Thyroid gland (tissue), 4 donors: ENCODE measurements around the gene OR5V1. TPM values are rescaled to one million over a fixed set of nuclear protein-coding genes. Genes with fewer than 3 reads are reported as not detected.
"Not testable (repeated sequence)": the region's sequence is repeated elsewhere in the genome, so short reads cannot be mapped to it uniquely, and the experiment has no call there.

ENCODE experiments used
- DNase-seq, 2 donors: peaks; one replicate each; pipeline ENCODE4 v3.0.0-alpha.2; 2019
- H3K27ac ChIP-seq, 3 donors: fragments of 200-600 bp; sonication (generic); 1 replicate in 2 of 3; 2 replicates in 1 of 3; pipeline ENCODE4 v1.5.1; 2016 to 2019; ENCODE audit warnings: mild to moderate bottlenecking in 1 of 3, moderate library complexity in 1 of 3
- H3K27me3 ChIP-seq: fragments of 200-600 bp; sonication (generic); one replicate; pipeline ENCODE4 v1.5.1; 2019
- H3K36me3 ChIP-seq, 2 donors: fragments of 200-600 bp; sonication (generic); one replicate each; pipeline ENCODE4 v1.5.1; 2016 to 2019
- H3K4me1 ChIP-seq, 2 donors: fragments of 200-600 bp; sonication (generic); one replicate each; pipeline ENCODE4 v1.5.1; 2017 to 2019
- H3K4me3 ChIP-seq, 3 donors: fragments of 200-600 bp; sonication (generic); replicated peaks in 1 of 3; 1 replicate in 2 of 3; 2 replicates in 1 of 3; pipeline ENCODE4 v1.5.1; 2016; ENCODE audit warnings: mild to moderate bottlenecking in 1 of 3
- H3K9me3 ChIP-seq: fragments of 200-600 bp; sonication (generic); one replicate; pipeline ENCODE4 v1.5.1; 2017
- CTCF ChIP-seq, 6 experiments: fragments of 200-600 bp in 3 of 6; fragments of 450-650 bp in 3 of 6; sonication (generic) in 3 of 6; IDR thresholded peaks; one replicate each; pipeline ENCODE4 v1.5.1; 2016 to 2019; ENCODE audit warnings: antibody characterized with exemption in 6 of 6, mild to moderate bottlenecking in 2 of 6, inconsistent platforms in 1 of 6, moderate library complexity in 1 of 6
- POLR2A ChIP-seq, 2 donors: fragments of 450-650 bp; IDR thresholded peaks; one replicate each; pipeline ENCODE4 v1.6.1; 2017; ENCODE audit warnings: antibody characterized with exemption in 2 of 2, mild to moderate bottlenecking in 2 of 2, moderate library complexity in 1 of 2
- WGBS, 2 donors: methylation state at CpG; one replicate each; pipeline ENCODE4 v1.1.5; 2017; 5-methylcytosine and 5-hydroxymethylcytosine counted together
- intact Hi-C: fragments of 100-400 bp; cut with DNase I; formaldehyde crosslinking; loops from one replicate; pipeline ENCODE4 v1.15.1; 2023
- total RNA-seq, 4 donors: library from RNA; depleted of rRNA; stranded (reverse); fragments of >200 nt; gene quantifications; one replicate each; pipeline ENCODE4 v1.2.3, GENCODE V29; 2016

OR5V1 gene
- total RNA-seq, 4 donors from 2014 or later, result not detected

GRCh38 chr6:29388533-29388932, 19.9 kb upstream of the OR5V1 start:
- TF ChIP-seq CTCF (IDR thresholded peaks at IDR 0.05) (no peak), POLR2A (IDR thresholded peaks at IDR 0.05) (no peak)
- intact Hi-C loops, result no loop called here
- H3K4me1 ChIP-seq, result no peaks in the 10 kb centered on the region
- no peaks in the 10 kb centered on the region for H3K9me3 ChIP-seq
- H3K27ac ChIP-seq, result no peak overlapping the region
- H3K4me3 ChIP-seq, result no peak overlapping the region
- 63 to 66% methylated on average over 4 of the region's 4 CpGs for WGBS, 2 donors
- no peak for DNase-seq
- no peaks in the 10 kb centered on the region for H3K27me3 ChIP-seq
- no peaks in the 10 kb centered on the region for H3K36me3 ChIP-seq

- Histone ChIP-seq H3K36me3 (no peaks in the 10 kb centered on the region), H3K4me3 (no peak overlapping the region), H3K27me3 (no peaks in the 10 kb centered on the region), H3K9me3 (no peaks in the 10 kb centered on the region), H3K27ac (no peak overlapping the region), H3K4me1 (no peaks in the 10 kb centered on the region)
- no peak for DNase-seq
- TF ChIP-seq POLR2A (IDR thresholded peaks at IDR 0.05) (no peak), CTCF (IDR thresholded peaks at IDR 0.05) (no peak)
- intact Hi-C loops, result no loop called here
Observed at GRCh38 chr6:29376003-29376402, 7.3 kb upstream of the OR5V1 start.

GRCh38 chr6:29375191-29375590, 6.5 kb upstream of the OR5V1 start, which contains the start of gene OR12D3:
TSS of gene OR12D3 (minus strand) at chr6:29375291. CDS start at chr6:29375287, 4 bp downstream.
- no peaks in the 10 kb centered on the region for H3K36me3 ChIP-seq
- WGBS, 2 donors, result 95 to 96% methylated on average over 1 of the region's 1 CpG
- no peaks in the 10 kb centered on the region for H3K9me3 ChIP-seq
- intact Hi-C loops, result no loop called here
- no peaks in the 10 kb centered on the region for H3K4me1 ChIP-seq
- H3K27ac ChIP-seq, result no peak within 1 kb of the TSS
- DNase-seq, result no peak
- H3K4me3 ChIP-seq, result no peak within 1 kb of the TSS
- TF ChIP-seq POLR2A (IDR thresholded peaks at IDR 0.05), result no peak
- no peak for TF ChIP-seq CTCF (IDR thresholded peaks at IDR 0.05)
- H3K27me3 ChIP-seq, result no peaks in the 10 kb centered on the region

- intact Hi-C loops, result no loop called here
- H3K9me3 ChIP-seq, result no peaks in the 10 kb centered on the region
- no peaks in the 10 kb centered on the region for H3K36me3 ChIP-seq
- DNase-seq, result no peak
- no peak overlapping the region for H3K27ac ChIP-seq
- H3K4me3 ChIP-seq, result no peak overlapping the region
- WGBS, 2 donors, result 42 to 55% methylated on average over 1 of the region's 1 CpG
- no peaks in the 10 kb centered on the region for H3K4me1 ChIP-seq
- TF ChIP-seq POLR2A (IDR thresholded peaks at IDR 0.05) (no peak), CTCF (IDR thresholded peaks at IDR 0.05) (no peak)
- no peaks in the 10 kb centered on the region for H3K27me3 ChIP-seq
Observed at GRCh38 chr6:29355603-29356002, 13.1 kb downstream of the OR5V1 start.

GRCh38 chr6:29354980-29355379, 13.7 kb downstream of the OR5V1 start:
- H3K4me1 ChIP-seq, result no peaks in the 10 kb centered on the region
- intact Hi-C loops, result no loop called here
- H3K27ac ChIP-seq, result no peak overlapping the region
- no peak overlapping the region for H3K4me3 ChIP-seq
- TF ChIP-seq POLR2A (IDR thresholded peaks at IDR 0.05) (no peak), CTCF (IDR thresholded peaks at IDR 0.05) (no peak)
- no peaks in the 10 kb centered on the region for H3K9me3 ChIP-seq
- H3K27me3 ChIP-seq, result no peaks in the 10 kb centered on the region
- DNase-seq, result no peak
- H3K36me3 ChIP-seq, result no peaks in the 10 kb centered on the region

GRCh38 chr6:29349348-29349747, 19.3 kb downstream of the OR5V1 start:
- WGBS, 2 donors, result 92 to 95% methylated on average over 3 of the region's 3 CpGs
- H3K4me1 ChIP-seq, H3K36me3 ChIP-seq, H3K27ac ChIP-seq, H3K4me3 ChIP-seq, intact Hi-C loops, DNase-seq, H3K27me3 ChIP-seq, H3K9me3 ChIP-seq: not testable (repeated sequence)
